Measurements from ENCODE around the gene MED29.

The MED29 gene

DNA sequence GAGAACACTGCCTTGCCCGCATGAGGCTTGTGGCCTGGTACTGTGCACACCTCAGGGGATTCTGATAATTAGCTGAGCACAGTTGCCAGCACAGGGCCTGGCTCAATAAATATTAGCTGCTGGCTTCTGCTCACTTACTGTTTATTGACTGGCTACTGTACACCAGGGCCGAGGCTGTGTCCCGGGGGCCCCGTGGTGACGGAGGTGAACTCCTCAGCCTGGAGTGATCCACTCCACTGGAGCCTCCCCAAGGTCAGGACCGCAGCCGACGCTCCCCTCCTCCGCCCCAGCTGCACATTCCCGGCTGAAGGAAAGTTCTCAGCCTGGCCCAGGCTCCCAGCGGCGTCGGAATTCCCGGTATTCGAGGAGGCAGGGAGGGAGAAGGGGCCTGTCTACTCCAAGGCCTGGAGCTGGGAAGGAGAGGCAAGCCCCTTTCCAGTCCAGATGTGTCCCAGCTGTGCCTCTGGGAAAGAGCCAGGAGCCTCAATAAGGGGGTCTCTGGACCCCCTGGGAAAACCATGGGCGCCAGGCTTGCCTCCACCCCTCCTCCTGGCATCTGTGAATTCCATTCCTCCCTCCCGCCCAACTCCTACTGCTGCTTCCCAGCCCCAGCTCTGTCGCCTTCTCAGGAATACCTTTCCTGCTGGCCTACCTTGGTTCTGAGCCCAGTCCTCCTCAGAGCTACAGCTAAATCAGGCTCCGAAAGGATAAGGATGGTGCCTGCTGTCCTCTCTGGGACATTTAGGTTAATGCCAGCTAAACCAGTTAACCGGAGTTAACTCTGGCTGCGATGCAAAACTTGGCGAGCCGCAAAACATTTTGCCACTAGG is 37.3 kb downstream of the MED29 start:
- peak; percentile 81 to 87 for DNase-seq (ENCODE audit: low read depth in 2 of 2)

DNA sequence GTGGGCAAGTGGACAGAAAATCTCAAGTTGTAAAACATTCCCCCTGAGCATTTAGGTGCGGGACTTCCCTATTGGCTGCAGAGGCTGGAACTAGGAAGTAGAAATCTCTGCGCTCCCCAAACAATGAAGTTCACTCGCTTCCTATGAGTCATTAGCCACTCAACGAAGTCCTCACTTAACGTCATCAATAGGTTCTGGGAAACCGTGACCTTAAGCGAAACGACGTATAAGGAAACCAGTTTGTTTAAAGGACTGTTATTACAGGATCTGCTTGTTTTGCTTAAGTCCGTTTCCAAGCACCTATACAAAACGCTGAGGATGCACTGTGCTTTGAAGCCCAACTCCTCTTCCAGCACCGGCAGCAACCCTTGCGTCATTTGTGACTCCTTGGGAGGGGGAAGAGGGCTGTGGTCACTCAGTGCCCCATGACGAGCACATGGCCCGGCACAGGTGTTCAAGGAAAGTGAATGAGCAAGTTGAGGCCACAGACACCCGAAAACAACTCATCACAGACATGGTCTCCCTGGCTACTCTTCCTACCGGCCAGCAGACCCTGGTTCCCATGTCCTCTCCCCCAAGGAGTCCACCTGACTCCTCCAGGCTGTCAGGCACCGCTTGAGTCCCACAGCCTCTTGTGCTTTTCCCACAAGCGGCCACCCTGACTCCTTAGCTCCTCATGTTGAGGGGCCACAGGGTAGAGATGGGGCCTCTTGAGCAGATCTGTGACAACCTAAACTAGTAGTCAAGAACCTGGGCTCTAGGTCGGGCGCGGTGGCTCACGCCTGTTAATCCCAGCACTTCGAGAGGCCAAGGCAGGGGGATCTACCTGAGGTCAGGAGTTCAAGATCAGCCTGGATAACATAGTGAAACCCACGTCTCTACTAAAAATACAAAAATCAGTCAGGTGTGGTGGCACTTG is 39.8 kb downstream of the MED29 start:
- no peak for DNase-seq (ENCODE audit: low read depth in 2 of 2)

DNA sequence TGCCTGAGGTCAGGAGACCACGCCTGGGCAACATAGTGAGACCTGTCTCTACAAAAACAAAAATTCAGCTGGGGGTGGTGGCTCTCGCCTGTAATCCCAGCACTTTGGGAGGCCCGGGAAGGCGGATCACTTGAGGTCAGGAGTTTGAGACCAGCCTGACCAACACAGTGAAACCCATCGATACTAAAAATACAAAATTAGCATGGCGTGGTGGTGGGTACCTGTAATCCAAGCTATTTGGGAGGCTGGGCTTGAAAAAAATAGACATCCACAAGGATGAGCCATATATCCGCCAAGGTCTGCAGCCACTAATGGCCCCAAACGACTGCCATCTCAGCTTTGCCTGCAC is 41.5 kb downstream of the MED29 start:
- no peak for DNase-seq (ENCODE audit: low read depth in 2 of 2)

- no peak for DNase-seq (ENCODE audit: low read depth in 2 of 2)
These were observed 42.4 kb downstream of the MED29 start for GRCh38 chr19:39433480-39434079.

DNA sequence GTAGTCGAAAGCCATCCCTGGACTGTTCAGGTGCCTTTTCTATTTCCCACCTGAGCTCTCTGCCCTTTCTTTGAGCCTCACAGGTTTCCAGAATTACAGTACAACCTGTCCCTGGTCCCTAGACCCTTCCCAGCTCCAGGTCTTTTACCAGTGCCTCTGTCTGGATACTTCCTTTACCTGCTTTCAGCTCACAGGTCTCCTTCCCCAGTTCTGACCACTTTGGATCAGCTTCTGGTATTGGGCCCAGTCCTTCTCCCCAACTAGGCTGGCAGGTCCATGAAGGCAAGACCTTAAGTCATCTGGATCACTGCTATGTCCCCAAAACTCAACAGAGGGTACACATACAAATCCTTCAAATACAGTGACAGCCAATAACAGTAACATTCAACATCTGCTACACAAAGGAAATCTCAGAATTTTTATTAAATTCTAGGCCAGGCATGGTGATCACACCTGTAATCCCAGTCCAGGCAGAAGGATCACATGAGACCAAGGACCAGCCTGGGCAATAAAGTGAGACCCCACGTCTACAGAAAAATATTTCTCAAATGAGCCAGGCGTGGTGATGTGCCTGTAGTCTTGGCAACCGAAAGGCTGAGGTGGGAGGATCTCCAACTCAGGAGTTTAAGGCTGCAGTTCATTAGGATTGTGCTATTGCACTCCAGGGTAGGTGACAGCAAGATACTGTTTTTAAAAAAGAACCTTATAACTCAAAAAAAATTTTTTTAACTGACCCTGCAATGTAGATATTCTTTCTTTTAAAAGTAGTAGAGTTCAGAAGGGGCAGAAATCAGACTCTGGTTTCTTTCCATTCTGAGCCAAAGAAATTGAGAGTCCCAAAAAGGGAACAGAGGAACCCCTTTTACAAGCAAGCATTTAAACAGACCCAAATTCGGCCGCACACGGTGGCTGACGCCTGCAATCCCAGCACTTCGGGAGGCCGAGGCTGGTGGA is 43.2 kb downstream of the MED29 start:
- DNase-seq (ENCODE audit: low read depth in 2 of 2) = no peak

GRCh38 chr19:39435499-39436349 is 44.5 kb downstream of the MED29 start, which contains the start of gene RPS16:
TSS of gene RPS16 (minus strand) at chr19:39435949. CDS start at chr19:39435895, 54 bp downstream.
- peak; percentile 93 to 94 for DNase-seq (ENCODE audit: low read depth in 2 of 2)

DNA sequence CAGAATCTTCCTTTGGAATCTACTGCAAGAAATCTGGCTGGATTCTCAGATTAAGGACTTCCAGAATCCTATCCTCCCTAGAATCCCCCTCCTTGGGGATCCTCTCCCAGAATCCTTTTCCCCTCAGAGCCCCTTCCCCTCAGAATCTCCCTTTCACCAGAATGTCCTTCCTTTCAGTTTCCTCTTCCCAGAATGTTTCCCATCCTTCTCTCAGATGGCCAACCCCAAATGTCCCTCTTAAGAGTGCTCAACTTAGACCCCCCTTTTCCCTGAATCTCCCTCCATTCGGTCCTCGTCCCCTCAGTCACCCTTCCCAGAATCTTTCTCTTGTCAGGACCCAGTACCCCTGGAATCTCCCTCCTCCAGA is 45.2 kb downstream of the MED29 start:
- DNase-seq (ENCODE audit: low read depth in 2 of 2) = no peak

GRCh38 chr19:39438270-39438934 is 47.2 kb downstream of the MED29 start:
- DNase-seq (ENCODE audit: low read depth in 2 of 2) = no peak

GRCh38 chr19:39444598-39445195 is 53.5 kb downstream of the MED29 start:
- DNase-seq (ENCODE audit: low read depth in 2 of 2) = no peak

DNA sequence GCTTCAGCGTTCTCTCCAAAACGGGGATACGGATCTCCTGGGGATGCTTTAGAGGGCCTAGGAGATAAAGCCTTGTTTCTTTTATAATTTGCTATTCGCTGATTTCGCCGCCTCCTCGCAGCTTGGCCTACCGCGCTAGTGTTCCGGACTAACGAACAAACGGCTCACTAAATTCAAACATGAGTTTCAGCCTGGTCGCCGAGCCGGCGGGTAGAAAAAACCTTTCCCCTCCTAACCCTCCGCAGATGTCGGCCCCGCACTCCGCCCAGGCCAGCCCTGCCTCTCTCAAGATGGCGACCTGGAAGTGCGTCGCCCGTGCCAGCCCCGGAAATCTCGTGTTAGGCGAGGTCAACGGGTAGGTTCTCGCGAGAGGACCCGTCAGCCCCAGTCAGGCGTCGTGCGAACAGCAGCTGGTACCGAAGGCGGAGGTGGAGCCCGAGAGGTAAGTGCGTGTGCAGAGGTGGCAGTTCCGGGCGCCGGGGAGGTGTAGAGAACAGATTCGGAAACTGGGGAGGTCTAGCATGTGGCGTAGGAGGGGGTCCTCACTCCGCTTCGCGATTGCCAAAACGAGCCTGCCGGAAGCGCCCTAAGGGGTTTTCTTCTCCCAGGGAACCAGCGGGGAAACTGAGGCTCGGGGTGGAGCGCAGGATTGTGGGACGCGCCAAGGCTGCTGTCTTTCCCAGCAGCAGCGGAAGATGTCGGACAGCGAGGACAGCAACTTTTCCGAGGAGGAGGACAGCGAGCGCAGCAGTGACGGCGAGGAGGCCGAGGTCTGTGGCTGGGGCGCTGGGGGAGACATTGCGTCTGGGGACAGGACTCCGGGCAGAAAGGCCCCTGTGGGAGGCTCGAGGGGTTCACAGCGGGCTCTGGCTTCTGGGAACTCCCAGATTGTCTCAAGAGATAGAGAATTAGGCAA is 54.3 kb downstream of the MED29 start, which contains the start of gene SUPT5H:
Gene SUPT5H (plus strand): TSS at position 387 of the 916 bp plus-strand sequence. CDS start 309 bp downstream, at position 696.
- DNase-seq (ENCODE audit: low read depth in 2 of 2) = peak; percentile 88 to 89

- DNase-seq (ENCODE audit: low read depth in 2 of 2) = no peak
These were observed 55.3 kb downstream of the MED29 start for GRCh38 chr19:39446365-39447084.

DNA sequence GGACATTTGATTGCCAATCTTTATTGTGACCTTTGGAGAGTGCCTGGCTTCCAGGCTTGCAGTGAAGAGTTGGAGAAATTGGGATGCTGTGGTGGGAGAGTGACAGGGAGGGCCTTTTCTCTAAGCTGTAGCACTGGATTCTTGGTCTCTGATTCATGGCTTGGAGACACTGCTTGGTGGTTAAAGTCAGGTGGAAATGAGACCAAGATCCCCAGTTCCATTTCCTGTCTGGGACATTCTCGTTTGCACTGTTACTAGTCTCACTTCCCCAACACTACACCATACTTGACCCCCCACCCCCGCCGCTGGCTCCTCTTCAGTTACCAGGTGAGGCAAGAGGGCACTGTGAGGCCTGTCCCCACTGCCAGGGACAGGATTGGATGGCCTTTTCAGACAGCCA is 57.1 kb downstream of the MED29 start:
- no peak for DNase-seq (ENCODE audit: low read depth in 2 of 2)

- no peak for DNase-seq (ENCODE audit: low read depth in 2 of 2)
These were observed 58.1 kb downstream of the MED29 start for GRCh38 chr19:39449116-39449797.
